Transverse colon (tissue), 3 donors: Measurements from ENCODE around the gene PAN3.

Experiments used
- CTCF ChIP-seq, 5 experiments: fragments of 200-600 bp in 3 of 5; fragments of 450-650 bp in 2 of 5; sonication (generic) in 3 of 5; IDR thresholded peaks; 1 replicate in 2 of 5; 2 replicates in 3 of 5; pipeline ENCODE4 v1.5.1; 2016 to 2017; ENCODE audit warnings: antibody characterized with exemption in 5 of 5, inconsistent platforms in 3 of 5, mild to moderate bottlenecking in 2 of 5, moderate library complexity in 1 of 5
- EP300 ChIP-seq: sonication (generic); formaldehyde crosslinking; IDR thresholded peaks from one replicate; pipeline ENCODE4 v1.6.1; 2017; ENCODE audit warnings: antibody characterized with exemption, low read depth
- POLR2A ChIP-seq: fragments of 450-650 bp; IDR thresholded peaks from one replicate; pipeline ENCODE4 v1.6.1; 2016; ENCODE audit warnings: antibody characterized with exemption, mild to moderate bottlenecking, moderate library complexity

DNA sequence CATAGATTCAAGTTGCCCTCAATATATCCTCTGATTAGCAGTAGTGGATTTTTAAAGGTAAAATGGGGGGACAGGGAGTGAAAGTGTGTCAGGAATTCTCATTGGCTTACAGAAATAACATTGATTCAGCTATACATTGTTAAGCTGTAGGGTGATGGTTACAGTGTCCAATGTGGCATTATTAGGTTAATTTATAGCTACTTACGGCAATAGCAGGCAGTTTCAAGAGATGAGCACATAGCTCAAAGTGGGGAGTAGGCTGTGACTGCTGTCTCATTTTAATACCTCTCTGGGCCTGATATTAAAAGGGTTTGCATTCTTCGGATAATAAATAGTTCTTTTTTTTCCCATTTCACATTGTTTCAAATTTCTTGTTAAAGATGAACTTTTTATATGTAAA, 34.6 kb downstream of the PAN3 start:
- TF ChIP-seq CTCF (IDR thresholded peaks at IDR 0.05): no peak
- TF ChIP-seq EP300: no peak
- TF ChIP-seq POLR2A: no peak
